Stimulated activated CD8-positive, alpha-beta memory T cell treated with anti-CD3 and anti-CD28 coated beads, Interleukin-2, amount 100 ng/mL, for 48 hours (primary cell): ENCODE results near the gene COBL.

Experiments
- DNase-seq, 2 donors: peaks; one replicate each; pipeline ENCODE4 v3.0.0-alpha.2; 2020; ENCODE audit warnings: low read depth in 2 of 2

COBL gene

DNA sequence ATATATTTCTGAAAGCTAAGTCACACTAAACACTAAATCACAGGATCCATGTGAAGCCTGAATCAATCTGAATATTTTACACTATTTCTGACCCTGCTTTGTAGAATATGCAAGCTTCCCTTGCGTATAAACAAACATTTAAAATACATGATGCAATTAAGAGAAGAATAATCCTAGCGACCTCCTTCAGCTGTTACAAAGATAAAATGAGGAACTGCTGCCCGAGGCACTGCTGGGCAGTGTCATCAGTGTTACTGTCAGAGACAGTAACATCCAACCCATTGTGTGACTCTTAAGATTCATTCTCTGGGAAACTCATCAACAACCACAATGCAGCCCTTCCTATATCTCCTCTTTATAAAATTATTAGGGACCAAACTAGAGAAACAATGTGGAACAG lies 61.6 kb downstream of the COBL start:
- DNase-seq = no peak

DNA sequence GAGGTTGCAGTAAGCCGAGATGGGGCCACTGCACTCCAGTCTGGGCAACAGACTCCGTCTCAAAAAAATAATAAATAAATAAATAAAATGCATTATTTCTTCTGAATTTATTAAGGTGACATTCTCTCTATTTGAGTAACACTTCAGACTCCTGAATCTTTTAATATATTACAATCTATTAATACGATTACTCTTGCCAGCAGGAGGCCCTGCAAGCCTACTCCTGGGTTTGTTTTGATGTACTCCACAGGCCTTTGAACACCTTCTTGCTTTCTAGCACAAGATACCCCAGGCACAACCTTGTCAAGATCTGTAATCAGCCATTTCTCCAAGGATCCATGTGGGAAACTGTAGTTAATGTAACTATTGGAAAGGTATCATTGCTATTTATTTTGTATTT lies 63.5 kb downstream of the COBL start:
- DNase-seq = no peak

DNA sequence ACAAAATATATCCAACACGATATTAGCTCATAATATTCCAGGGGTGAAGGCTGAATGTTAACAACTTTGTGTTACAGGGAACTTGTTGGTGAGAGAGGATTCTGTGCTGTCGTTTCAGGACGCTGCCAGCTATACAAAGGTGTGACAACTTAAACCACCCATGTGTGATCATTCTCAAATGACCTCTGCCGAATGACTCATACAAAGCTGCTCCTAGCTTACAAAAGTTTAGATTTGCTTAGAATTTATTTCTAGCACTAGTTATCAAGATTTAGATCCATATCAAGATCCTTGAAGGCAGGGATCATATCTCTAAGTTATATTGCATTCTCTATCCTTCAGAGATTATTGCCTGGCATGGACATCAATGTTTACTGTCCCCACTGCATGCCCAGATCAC lies 65.3 kb downstream of the COBL start:
- DNase-seq = no peak

DNA sequence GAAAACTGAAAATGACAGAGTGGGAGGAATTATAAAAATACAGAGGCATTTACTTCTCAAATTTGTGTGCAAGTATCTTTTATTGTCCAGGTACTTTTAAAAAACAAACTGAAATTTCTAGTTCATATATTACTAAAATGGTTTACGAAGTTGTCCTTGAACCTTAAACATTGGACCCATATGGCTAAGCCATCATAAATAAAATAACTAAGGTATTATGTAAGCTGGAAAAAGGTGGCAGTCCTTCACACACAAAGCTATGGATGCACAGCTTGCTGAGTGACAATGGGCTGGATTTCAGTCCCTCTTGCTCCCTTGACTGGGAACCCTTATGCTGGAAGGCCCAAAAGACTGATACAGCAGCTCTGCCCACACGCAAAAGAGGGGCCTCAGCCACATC lies 66.1 kb downstream of the COBL start:
- DNase-seq = no peak

DNA sequence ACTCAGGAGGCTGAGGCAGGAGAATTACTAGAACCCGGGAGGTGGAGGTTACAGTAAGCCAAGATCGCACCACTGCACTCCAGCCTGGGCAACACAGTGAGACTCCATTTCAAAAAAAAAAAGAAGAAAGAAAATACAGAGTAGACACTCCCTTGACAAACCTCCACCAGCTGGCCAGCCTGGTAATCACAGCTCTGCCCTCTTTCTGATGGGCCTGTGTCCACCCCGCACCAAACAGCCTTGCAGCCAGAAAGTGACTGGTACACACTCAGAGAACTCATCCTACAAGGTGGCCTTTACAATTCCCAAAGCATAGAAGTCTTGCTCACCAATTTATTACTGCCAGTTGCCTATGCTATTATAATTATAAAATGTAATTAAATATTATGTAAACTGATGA lies 66.6 kb downstream of the COBL start:
- DNase-seq = no peak

DNA sequence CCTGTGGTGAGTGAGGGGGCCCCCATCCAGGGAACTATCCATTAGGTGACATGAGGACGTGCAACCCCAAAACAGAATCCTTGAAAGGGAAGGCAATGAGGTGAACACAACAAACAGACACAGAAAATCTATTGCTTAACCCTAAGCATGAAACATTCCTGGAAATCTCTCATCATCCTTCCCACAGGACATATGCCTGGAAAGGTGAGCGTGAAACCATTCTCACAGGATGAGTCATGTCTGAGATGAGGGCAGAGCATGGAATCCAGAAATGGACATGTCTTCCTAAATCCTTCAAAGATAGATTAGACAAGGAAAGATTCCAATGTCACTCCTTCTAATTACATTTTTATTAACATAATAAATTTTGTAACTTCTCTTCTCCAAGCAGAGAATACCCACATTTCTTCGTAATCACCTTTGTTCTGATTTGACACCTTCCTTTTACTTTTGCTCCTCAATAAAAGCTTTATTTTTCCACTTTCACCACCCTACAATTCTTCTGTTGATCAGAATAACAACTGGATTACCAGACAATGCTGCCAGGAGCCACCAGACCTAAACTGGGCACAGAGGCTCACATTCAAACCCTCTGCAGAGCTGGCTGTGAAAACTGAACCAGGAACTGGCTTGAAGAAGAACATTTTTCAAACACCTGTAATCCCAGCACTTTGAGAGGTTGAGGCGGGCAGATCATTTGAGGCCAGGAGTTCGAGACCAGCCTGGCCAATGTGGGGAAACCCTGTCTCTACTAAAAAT lies 67.2 kb downstream of the COBL start:
- no peak for DNase-seq

DNA sequence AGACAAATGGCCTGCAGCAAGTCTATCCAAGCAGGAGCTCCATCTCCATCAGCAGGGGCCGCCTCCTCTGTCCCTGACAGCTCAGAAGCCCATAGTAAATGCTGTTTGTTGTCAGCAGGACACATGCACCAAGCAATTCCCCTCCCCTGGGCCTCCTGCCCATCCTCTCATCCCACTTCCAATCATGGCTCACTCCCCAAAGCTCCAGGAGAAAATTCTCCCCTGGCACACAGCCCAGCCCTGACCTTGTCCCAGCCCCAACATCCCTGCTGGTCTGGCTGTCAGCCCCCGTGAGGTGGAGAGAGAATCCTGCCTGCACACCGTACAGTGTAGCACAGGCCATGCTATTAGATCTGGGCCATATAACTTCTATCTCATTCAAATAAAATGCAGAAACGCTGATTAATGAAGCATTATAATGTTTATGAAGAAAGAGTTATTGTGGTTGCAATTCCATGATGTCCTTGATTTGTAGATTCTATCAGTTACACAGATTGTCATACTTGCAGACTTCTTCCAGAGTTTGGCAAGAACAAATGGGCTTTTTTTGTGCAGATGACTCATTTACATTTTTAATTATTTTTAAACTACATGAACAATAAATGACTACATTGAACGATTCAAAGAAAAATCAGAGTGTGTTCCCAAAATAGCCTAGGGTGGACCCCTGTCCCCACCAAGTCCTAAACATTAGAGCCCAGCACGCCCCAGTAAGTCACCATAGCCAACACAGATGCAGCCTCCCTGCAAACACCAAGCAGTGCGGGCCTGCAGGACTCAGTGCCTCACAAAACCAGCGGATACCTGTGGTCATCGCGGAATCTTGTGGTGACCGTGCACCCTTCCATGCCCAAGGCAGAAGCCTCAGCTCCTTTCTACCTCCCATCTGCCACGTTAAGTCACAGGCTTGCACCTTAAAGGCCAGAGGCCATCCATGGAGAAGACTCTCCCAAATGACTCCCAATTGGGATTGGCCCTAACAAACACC lies 70.1 kb downstream of the COBL start:
- DNase-seq = no peak

DNA sequence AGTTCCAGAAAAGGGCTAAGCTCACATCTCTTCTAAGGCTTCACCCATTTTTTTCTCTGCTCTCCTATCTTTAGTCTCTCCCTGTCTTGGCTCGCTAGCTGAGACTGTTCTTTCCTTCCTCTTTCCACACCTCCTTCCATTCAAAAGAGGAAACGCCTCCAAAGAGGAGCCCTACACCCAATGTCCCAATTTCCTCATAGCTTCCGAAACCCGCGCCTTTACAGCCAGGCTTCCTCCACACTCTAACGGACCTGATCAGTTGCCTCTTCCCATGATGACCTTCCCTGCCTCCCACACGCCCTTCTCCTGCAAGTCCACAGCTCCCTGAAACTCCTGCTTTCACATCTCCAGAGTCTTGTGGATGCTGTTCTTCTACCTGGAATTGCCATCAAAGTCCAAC lies 71.7 kb downstream of the COBL start:
- DNase-seq = no peak

DNA sequence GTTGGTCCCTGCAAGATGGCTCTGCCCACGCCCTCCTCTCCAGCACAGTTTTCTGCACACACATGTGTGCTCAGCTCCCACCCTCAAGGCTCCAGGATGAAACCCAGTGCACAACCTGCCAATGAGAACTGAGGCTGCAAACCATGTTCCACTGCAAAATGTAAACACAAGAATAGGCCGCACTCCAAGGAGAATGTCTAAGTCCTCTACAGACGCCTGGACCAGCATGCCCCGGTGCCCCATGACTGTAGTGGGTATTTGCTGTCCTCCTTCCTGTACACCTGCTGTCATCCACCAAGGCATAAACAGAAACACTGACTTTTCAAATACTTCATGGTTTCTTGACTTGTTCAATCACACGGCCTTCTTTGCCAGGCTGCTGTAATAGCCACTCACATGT lies 72.6 kb downstream of the COBL start:
- no peak for DNase-seq

DNA sequence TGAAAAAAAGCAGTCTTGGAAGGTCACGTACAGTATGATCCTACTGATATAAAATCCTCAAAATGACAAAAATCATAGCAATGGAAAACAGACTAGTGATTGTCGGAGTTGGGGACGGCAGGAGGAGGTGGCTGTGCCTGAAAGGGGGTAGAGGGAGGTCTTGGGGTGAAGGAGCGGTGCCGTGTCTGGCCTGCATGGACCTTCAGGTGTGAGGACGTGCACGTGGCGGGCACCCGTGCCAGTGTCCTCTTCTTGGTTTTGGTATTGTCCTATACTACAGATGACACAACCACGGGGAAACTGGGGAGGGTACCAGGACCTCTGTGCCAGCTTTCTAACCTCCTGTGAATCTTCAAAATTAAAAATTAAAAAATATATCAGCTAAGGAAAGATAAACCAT lies 73.0 kb downstream of the COBL start:
- no peak for DNase-seq

DNA sequence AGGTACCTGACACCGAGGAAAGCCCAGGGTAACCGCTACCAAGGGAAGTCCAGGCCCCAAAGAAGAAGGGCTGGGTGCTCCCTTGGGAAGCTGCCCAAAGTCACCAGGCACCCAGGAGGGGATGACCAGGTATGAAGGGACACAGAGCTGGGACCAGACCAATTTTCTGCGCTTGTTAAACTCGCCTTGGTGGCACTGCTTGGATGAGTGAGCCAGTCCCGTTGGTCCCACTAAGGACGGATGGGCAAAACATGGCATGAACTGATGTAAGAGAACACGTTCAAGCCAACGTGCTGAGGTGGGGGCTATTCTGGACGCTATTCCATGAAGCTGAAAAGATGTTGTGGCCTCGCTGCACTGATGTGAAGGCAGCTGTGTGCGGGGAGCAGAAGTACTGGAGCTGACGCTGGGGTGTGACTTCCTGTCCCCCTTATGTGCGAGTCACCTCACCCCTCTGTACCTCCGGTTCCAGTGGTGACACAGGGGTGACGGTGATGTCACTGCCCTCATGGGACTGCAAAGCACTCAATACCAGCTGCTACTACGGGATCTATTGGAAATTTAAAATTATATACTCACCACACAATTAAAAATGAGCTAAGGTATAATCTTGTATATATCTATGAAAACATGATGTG lies 73.6 kb downstream of the COBL start:
- no peak for DNase-seq

DNA sequence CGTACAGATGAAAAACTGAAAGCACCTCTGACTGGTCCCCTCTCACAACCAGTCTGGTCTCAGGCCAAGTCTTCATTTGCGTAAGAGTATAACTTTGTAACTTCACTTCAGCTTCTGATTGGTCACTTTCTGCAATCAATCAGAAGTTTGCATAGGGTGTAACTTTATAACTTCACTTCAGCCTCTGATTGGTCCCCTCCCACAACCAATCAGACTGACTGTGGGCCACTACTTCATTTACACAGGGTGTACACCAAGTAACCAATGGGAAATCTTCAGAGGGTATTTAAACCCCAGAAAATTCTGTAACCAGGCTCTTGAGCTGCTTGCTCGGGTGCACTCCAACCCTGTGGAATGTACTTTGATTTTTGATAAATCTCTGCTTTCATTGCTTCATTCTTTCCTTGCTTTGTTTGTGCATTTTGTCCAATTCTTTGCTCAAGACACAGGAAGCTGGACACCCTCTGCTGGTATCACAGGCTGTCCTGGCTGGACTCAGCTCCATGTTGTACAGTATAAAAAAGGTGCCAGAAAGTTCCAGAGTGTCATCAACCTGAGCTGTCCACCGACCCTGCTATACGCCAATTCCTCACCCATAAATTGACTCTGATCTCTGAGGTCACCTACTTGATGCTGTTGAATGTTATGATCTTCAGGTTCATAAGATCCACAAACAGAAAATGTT lies 74.5 kb downstream of the COBL start:
- no peak for DNase-seq

DNA sequence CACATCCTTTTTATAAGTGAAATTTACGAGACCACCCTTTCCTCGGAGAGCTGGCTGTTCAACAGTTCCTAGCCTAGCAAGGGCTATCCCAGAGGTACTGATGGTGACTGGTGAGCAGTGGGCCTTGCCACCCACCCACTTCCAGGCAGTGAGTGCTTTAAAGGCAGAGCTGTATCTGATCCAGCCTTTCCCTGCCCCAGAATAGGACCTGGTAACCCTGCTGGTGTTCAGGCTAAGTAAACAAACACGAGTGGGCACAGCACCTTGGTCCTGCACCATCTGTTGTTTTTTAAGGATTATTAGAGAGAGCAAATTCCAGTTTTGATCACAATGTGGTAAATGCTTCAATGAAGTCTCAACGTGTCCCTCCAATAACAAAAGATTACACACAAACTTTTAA lies 75.7 kb downstream of the COBL start:
- no peak for DNase-seq

DNA sequence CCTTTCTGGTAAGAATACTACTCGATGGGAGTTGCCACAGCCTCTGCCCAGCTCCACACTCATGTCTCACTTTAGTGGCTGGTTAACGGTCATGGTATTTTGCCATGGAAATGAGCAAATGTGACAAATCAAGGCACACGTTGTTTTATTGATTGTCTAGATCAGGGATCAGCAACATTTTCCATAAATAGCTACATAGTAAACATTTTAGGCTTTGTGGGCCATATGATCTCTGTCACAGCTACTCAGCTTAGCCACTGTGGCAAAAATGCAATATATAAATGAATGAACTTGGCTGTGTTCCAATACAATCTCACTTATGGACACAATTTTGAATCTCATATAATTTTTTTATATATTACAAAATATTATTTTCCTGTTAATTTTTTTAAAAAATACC lies 76.9 kb downstream of the COBL start:
- no peak for DNase-seq

DNA sequence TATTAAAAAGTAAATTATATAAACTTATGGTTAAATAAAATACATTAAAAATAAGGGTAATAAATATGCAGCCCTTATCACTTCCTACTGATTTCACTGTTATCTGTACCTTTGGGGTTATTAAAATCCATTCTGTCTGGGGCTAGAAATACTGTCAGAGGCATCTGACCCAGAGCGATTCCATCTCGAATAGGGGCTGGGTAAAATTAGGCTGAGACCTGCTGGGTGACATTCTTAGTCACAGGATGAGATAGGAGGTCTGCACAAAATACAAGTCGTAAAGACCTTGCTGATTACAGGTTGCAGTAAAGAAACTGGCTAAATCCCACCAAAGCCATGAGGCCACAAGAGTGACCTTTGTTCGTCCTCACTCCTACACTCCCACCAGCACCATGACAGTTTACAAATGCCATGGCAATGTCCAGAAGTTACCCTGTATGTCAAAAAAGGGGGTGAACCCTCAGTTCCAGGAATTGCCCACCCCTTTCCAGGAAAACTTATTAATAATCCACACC lies 77.6 kb downstream of the COBL start:
- DNase-seq = no peak

DNA sequence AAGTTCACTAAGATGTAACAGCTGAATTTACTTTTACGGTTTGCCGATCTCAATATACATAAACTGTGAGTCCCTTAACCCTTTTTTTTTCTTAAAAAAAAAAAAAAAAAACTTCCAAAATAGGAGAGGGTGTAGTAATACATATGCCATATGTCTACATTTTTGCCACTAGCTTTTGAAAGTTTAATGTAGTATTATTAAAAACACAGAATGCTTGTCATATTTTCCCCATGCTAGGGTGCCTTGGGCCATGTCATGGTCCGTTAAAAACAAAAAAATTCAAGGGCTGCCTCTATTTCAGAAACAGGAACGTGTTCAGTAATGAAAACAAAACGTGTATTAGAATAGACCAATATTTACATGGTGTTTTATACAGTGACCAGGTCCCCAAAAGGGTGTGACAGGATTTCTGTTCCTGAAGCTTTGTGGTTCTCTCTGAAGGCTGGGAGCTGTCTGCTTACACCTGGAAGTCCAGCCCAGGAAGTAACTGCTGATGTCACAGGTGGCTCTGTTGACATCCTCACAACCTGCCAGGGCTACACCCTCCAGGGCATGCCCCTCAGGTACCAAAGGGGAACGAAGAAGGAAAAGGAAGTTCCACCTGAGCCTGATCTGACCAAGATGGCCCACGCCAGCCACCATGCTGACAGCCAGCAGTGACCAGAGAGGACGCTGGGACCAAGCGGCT lies 79.0 kb downstream of the COBL start:
- DNase-seq = no peak

DNA sequence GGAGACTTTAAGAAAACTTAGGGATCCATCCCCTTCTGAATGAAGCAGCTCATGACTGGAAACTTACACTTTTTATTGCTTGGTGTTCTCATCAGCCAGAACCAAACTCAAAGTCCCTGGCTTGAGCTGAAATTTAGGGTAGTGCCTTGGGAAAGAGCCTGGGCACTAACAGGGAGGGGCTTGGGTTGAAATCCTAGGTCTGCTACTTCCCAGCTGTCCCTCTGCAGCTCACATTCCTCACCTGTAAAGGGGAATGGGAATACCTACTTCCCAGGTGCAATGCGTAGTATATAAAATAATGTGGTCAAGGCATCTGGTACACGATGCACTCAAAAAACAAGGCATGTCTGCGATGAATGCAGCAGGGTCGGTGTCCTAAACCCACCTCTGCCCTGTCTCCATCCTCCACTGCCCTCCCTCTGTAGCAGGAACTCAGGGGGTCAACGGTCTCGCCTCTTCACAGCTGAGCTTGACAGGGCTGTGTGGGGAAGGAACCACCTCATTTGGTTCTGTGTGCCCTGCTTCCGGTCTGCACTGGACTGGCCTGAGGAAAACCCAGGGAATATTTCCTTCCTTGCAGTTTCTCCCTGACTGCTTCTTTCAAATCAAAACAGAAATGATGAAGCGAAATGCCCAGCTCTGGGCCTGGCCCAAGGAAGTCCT lies 80.0 kb downstream of the COBL start:
- no peak for DNase-seq

DNA sequence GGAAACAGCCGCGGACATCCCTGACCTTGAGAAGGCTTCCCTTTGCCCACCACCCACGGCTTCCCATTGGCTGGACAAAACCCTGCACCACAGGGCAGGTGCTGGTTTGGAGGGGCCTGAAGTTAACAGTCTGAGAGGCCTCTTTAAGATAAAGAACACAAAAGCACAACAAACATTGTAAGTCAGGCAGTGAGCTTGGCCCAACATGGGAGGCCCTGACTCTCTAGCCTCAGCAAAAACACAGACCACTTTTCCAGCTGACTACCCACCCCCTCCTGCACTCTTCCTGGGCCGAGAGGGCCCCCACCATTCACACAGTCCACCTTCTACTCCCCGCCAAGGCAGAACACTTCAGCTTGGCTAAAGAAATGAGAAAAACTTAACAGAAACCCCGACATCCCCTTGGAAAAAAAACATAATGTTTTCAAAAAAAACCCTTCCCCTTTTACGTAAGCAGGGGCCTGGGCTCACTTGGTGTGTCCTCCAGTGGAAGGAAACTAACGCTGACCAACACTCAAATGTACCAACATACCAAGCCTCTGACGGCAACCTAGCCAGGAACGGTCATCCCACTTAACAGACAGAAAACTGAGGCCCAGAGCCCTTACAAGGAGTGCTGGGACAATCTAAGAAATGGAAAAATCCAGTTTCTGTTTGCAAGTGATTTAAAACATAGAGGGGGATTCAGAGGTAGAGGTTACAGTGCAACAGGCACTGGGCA lies 80.9 kb downstream of the COBL start:
- DNase-seq = no peak

DNA sequence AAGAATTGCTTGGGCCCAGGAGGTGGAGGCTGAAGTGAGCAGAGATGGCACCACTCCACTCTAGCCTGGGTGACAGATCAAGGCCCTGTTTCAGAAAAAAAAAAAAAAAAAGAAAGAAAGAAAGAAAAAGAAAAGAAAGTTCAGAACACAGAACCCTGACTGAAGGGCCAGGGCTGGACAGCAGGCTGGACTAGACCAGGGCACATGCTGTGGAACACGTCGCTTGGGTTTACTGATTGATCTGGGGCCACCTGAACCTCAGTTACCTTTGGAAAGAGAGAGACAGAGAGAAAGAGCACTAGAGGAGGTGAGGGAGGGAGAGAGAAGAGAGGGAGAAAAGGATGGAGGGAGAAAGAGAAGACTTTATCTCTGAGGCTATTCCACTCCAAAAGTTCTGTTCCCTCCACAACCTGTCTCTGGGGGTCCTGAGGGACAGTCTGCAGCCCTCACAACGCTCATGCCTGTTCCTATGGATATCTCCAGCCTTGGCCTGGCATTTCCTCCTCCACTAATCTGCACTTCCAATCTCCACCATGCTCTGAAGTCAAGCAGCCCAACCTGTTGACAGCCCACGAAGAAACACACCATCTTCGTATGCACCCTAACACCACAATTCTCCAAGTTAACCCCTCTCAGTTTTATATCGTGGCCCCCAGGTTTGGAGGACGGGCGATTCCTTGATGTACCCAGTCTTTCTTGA lies 81.8 kb downstream of the COBL start:
- DNase-seq = no peak
